Measurements from ENCODE around the gene CHAT.

- no peak for TF ChIP-seq CTCF (IDR thresholded peaks at IDR 0.05)
- TF ChIP-seq POLR2A (IDR thresholded peaks at IDR 0.05) = no peak
- TF ChIP-seq POLR2AphosphoS5 (IDR thresholded peaks at IDR 0.05) = no peak
These were observed 3.2 kb upstream of the CHAT start for GRCh38 chr10:49610458-49611165.
